Ectodermal cell (in vitro differentiated cells): ENCODE measurements around the gene DDX51.

Experiments used
- H3K27ac ChIP-seq: 2 replicates; pipeline ENCODE4 v1.7.0; 2013; ENCODE audit warnings: mild to moderate bottlenecking, low read depth, low read length; ENCODE audit not compliant: insufficient read depth, poor library complexity, severe bottlenecking
- H3K27me3 ChIP-seq: 2 replicates; pipeline ENCODE4 v1.7.0; 2013; ENCODE audit warnings: mild to moderate bottlenecking, low read length; ENCODE audit not compliant: insufficient read depth, control insufficient read depth, poor library complexity, severe bottlenecking
- H3K36me3 ChIP-seq: one replicate; pipeline ENCODE4 v1.7.0; 2013; ENCODE audit warnings: low read length; ENCODE audit not compliant: control insufficient read depth, insufficient read depth
- H3K4me1 ChIP-seq: one replicate; pipeline ENCODE4 v1.7.0; 2013; ENCODE audit warnings: low read length; ENCODE audit not compliant: control insufficient read depth, insufficient read depth
- H3K4me3 ChIP-seq: 2 replicates; pipeline ENCODE4 v1.7.0; 2013; ENCODE audit warnings: low read depth, low read length, control low read depth; ENCODE audit not compliant: insufficient read depth
- H3K9me3 ChIP-seq: 2 replicates; pipeline ENCODE4 v1.7.0; 2013; ENCODE audit warnings: mild to moderate bottlenecking, low read length, moderate library complexity; ENCODE audit not compliant: control insufficient read depth
- WGBS, 2 experiments: methylation state at CpG; one replicate each; pipeline ENCODE4 v1.1.7; 2013; ENCODE audit warnings: missing lambda C conversion rate in 2 of 2; 5-methylcytosine and 5-hydroxymethylcytosine counted together

DDX51 gene

DNA sequence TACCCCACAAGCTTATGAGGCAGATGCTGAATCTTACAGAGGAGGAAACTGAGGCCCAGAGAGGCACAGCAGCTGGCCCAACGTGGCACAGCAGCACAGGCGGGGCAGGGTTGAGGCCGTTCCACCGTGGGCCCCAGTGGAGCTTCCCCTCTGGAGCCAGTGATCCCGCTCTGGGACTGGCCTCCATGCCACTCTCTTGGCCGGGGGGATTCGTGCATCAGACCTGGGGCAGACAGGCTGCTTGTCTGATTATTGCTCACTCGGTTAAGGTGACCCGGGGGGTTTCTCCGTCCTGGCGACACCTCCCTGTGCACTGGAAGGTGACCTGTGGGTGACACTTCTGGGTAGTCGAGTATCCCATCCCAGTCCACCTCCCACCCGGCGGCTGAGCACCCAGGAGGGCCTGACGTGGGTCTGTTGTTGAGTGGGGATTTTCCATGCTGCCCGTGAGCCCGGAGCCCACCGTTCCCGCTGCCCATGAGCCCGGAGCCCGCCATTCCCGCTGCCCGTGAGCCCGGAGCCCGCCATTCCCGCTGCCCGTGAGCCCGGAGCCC lies 27.9 kb upstream of the DDX51 start:
- Histone ChIP-seq H3K9me3 (no peaks in the 10 kb centered on the region), H3K4me1 (no peaks in the 10 kb centered on the region), H3K27me3 (peaks cover 5% of the 10 kb centered on the region), H3K27ac (no peak overlapping the region), H3K36me3 (no peaks in the 10 kb centered on the region), H3K4me3 (no peak overlapping the region)
- WGBS, 2 experiments: 86 to 91% methylated on average over 27 to 28 of the region's 28 CpGs

DNA sequence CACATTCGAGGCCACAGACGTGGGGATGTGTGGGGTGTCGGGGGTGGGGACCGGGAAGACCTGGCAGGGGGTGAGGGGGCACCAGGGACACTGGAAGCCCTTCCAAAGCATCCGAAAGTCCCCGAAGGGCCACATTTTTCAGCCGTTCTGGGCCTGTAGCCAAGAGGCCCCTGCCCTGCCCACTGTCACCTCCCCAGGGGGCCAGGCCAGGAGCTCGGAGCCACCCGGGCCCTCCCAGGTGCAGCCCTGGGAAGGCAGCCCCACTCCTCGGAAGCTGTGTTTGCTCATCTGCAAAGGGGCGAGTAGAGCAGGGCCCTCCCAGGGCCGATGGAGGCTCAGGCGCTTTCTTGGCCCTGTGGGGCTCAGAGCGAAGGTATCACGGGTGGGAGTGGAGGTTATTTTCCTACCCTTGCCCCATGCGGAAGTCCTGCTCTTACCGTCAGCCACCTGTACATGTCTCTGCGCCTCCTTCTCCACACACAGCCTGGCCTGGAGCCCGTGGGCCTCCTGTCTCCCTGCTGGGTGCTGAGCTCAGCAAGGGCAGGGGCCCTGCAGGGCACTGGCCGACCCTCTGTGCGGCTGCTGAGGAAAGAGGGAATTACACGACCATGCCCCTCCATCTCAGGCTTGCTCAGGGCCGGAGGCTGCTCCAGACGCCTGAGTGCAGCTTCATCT lies 27.3 kb upstream of the DDX51 start:
- H3K36me3 ChIP-seq: no peaks in the 10 kb centered on the region
- 84% methylated on average over 24 of the region's 24 CpGs for WGBS, 2 experiments
- no peaks in the 10 kb centered on the region for H3K9me3 ChIP-seq
- no peak overlapping the region for H3K27ac ChIP-seq
- no peak overlapping the region for H3K4me3 ChIP-seq
- no peaks in the 10 kb centered on the region for H3K4me1 ChIP-seq
- peaks cover 5% of the 10 kb centered on the region for H3K27me3 ChIP-seq

DNA sequence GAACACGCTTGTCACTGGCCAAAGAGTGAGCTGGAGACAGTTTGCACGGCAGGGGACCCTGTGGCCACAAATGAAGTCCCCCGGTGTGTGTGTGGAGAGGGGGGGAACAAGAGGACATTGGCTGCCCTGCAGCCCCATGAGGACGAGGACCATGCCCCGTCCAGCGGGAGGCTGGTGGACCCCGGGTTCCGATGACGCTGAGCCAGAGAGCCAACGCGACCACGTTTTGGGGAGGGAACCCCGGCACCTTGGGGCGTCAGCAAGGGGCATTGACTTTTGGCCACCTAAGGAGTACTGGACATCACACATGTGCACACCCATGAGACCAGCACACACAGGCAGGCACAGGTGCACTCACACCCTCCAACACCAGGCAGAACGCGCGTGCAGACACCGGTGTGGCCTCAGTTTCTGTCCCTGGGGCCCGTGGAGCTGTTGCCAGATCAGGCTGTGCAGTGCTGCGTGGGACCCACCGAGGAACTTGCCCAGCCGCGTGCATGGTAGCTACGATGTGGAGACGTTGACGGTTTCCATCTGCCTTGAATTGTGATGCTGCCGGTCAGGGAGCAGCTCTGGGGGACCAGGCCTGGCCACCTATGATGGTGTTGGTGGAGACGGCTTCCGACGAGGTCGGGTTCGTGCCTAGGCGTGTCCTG lies 26.6 kb upstream of the DDX51 start:
- Histone ChIP-seq H3K4me1 (no peaks in the 10 kb centered on the region), H3K27me3 (peaks cover 5% of the 10 kb centered on the region), H3K36me3 (no peaks in the 10 kb centered on the region), H3K4me3 (no peak overlapping the region), H3K27ac (no peak overlapping the region), H3K9me3 (no peaks in the 10 kb centered on the region)
- 91 to 93% methylated on average over 33 of the region's 33 CpGs for WGBS, 2 experiments

DNA sequence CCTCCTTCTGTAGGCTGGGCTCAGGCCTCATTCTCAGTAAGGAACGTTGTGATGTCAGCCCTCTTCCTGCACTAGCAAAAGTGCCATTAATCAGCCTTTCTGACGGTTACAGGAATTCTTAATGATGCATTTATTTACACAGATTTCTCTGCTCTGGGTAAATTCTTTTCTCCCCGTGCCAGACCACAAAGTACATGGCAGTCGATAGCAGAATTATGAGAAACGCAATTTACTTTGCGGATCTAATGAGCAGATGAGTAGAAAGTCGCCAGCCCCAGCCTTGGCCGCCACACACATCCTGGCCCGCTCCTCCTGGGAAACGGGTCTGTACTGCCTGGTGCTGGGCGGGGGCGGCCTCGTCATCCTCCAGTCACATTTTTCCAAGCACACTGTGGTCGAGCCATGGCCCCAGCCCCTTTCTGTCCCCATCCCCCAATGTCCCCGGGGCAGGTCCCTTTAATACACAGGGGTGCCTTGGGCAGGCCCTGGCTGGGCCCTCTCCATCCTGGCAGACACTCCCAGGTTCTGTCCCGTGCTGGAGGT lies 26.0 kb upstream of the DDX51 start:
- Histone ChIP-seq H3K4me3 (no peak overlapping the region), H3K27ac (no peak overlapping the region), H3K9me3 (no peaks in the 10 kb centered on the region), H3K27me3 (peaks cover 5% of the 10 kb centered on the region), H3K36me3 (no peaks in the 10 kb centered on the region), H3K4me1 (no peaks in the 10 kb centered on the region)
- 78 to 81% methylated on average over 16 of the region's 16 CpGs for WGBS, 2 experiments

DNA sequence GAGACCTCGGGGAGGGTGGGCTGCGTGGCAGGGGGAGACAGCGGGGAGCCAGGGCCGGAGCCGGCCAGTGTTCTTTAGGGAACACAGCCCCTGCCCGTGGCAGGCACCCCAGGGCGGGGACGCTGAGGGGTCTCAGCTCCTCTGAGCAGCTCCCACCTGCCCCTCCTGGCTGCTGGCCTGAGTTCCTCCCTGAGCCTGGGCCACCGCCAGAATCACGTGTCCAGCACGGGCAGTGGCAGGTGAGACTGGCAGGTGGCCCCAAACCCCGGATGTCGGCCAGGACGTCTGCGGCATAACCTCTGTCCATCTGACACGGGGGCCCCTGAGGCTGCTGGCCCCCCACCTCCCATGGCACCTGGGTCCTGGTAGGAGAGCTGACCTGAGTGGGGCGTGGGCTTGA lies 25.3 kb upstream of the DDX51 start:
- no peak overlapping the region for H3K27ac ChIP-seq
- no peak overlapping the region for H3K4me3 ChIP-seq
- no peaks in the 10 kb centered on the region for H3K9me3 ChIP-seq
- H3K36me3 ChIP-seq: no peaks in the 10 kb centered on the region
- WGBS, 2 experiments: 87 to 88% methylated on average over 17 of the region's 17 CpGs
- no peaks in the 10 kb centered on the region for H3K4me1 ChIP-seq
- H3K27me3 ChIP-seq: peaks cover 5% of the 10 kb centered on the region

DNA sequence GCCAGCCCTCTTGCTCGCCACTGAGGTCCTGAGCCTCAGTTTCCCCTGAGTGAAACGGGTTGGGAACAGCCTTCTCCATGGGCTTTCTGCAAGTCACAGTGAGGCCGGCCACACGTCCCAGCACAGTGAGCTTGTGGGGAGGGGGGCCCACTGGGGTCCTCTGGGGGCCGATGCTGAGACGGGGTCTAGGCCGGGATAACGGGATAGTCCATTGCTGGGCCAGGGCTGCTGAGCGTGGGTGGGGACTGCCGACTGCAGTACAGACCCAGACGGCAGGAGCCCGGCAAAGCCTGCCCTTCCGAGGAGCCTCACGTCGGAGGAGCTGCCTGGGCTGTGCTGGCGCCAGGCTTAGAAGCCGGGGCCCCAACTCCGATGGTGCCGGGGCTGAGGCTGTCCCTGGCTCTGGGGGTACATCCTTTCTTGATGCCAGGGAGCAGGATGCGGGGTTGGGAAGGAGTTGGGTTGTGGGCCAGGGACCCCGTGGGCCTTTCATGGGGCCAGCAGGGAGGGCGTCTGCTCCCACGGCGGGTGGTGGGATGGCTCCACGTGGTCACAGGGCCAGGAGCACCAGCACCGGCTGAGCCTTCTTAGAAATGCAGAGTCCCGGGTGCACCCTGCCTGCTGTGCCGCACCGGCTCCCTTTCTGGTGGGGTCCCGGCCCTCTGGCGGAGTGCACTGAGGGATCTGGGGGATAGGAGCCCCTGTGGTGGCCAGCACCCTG lies 24.4 kb upstream of the DDX51 start:
- Histone ChIP-seq H3K27me3 (peaks cover 9% of the 10 kb centered on the region), H3K36me3 (no peaks in the 10 kb centered on the region)
- 90 to 91% methylated on average over 31 of the region's 31 CpGs for WGBS, 2 experiments

DNA sequence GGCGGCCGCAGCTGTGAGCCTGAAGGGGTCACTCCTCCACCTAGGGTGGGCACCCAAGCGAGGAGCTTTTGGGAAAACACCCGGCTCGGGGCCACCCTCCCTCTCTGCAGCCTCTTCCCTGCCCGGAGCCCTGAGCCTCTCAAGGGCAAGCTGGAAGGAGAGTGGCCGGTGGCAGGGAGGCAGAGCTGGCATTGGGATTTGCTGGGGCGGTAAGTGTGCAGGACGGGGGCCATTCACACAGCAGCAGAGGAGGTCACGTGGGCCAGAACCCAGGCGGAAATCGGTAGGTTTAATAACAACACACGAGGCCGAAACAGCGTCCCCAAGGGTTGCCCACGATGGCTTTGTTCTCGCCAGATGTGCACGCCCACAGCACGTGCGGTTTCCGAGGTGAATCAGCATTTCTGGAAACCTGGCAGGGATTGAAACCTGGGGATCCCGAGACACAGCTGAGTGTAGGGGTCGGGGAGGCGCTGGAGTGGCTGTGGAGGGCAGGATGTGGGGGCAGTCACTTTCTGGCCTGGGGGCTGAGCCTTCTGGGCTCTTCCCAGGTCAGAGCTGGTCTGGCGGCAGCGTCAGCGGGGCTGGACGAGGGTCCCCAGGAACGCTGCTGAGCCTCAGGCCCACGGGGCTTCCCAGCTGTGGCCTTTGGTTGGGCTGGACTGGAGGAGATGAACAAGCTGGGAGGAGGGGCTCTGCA lies 23.6 kb upstream of the DDX51 start:
- no peaks in the 10 kb centered on the region for H3K36me3 ChIP-seq
- peaks cover 15% of the 10 kb centered on the region for H3K27me3 ChIP-seq
- no peak overlapping the region for H3K27ac ChIP-seq
- H3K4me1 ChIP-seq: no peaks in the 10 kb centered on the region
- H3K4me3 ChIP-seq: no peak overlapping the region
- 89 to 90% methylated on average over 30 of the region's 30 CpGs for WGBS, 2 experiments
- no peaks in the 10 kb centered on the region for H3K9me3 ChIP-seq

More for the DNA sequence above, 24.4 kb upstream of the DDX51 start:
- no peak overlapping the region for H3K4me3 ChIP-seq
- no peaks in the 10 kb centered on the region for H3K4me1 ChIP-seq
- H3K9me3 ChIP-seq: no peaks in the 10 kb centered on the region
- no peak overlapping the region for H3K27ac ChIP-seq

DNA sequence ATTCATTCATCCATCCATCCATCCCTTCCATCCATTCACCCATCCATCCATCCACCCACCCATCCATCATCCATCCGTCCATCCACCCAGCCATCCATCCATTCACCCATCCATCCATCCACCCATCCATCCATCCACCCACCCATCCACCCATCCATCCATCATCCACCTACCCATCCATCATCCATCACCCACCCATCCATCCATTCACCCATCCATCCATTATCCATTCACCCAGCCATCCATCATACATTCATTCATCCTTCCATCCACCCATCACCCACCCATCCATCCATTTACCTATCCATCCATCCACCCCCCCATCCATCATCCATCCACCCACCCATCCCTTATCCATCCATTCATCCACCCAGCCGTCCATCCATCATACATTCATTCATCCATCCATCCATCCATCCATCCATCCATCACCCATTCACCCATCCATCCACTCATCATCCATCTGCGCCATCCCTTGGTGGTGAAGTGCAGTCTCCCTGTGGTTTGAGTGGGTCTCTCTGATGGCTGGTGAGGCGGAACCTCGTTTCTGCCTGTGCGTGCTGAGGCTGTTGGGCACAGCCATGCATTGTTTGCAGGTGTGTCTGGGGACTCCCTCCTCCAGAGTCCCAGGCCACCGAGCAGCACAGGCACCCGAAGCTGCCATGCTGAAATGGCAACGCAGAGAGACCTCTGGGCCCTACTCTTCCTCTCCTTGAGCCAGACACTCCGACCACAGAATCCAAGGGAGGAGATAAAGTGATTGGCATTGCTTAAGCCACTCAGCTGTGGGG lies 22.9 kb upstream of the DDX51 start:
- no peak overlapping the region for H3K4me3 ChIP-seq
- H3K27me3 ChIP-seq: peaks cover 21% of the 10 kb centered on the region
- H3K36me3 ChIP-seq: no peaks in the 10 kb centered on the region
- WGBS, 2 experiments: 87 to 88% methylated on average over 10 of the region's 10 CpGs
- no peaks in the 10 kb centered on the region for H3K4me1 ChIP-seq
- no peak overlapping the region for H3K27ac ChIP-seq
- H3K9me3 ChIP-seq: no peaks in the 10 kb centered on the region

DNA sequence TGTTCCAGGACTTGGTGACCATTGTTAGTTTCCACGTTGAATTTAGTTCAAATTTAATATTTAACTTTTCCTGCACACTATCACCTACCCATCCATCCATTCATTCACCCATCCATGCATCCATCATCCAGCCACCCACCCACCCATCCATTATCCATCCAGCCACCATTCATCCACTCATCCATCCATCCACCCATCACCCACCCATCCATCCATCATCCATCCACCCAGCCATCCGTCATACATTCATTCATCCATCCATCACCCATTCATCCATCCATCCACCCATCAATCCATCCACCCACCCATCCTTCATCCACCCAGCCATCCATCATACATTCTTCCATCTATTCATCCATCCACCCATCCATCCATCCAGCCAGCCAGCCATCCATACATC lies 22.0 kb upstream of the DDX51 start:
- Histone ChIP-seq H3K4me3 (no peak overlapping the region), H3K4me1 (no peaks in the 10 kb centered on the region), H3K27ac (no peak overlapping the region), H3K27me3 (peaks cover 24% of the 10 kb centered on the region), H3K9me3 (no peaks in the 10 kb centered on the region), H3K36me3 (no peaks in the 10 kb centered on the region)
- WGBS, 2 experiments: 83 to 88% methylated on average over 2 of the region's 2 CpGs
